PC-3 (cell line): ENCODE data around the gene ADAM22. TPM values are rescaled to one million over a fixed set of nuclear protein-coding genes. Genes with fewer than 3 reads are reported as not detected.
"Not testable (repeated sequence)": the region's sequence is repeated elsewhere in the genome, so short reads cannot be mapped to it uniquely, and the experiment has no call there.

ENCODE experiments used
- ATAC-seq: fragments of 200-7000 bp; cut with Tn5 transposase; 2 replicates; pipeline ENCODE4 v1.9.1; 2020; ENCODE audit warnings: mild to moderate bottlenecking, moderate library complexity
- BruUV-seq: library from RNA; stranded (reverse); fragments of 400-500 nt; replicated peaks from 2 replicates; lab custom pipeline; 2021; lab: Mats Ljungman, UMichigan
- CTCF ChIA-PET: fragments of 300-600 bp; sonication (Branson Sonifier 250); formaldehyde crosslinking; loops from one replicate; lab custom pipeline; 2022; ENCODE audit warnings: antibody characterized with exemption; lab: Charles Lee
- POLR2A ChIA-PET: fragments of 300-600 bp; sonication (Branson Sonifier 250); formaldehyde crosslinking; loops from one replicate; lab custom pipeline; 2022; ENCODE audit warnings: antibody characterized with exemption; ENCODE audit not compliant: unreplicated experiment; lab: Charles Lee
- DNase-seq: peaks from one replicate; pipeline ENCODE4 v3.0.0-alpha.2; 2015
- H2AFZ ChIP-seq: fragments of 300-600 bp; sonication (generic); 2 replicates; pipeline ENCODE4 v1.6.0; 2016; ENCODE audit warnings: antibody characterized with exemption, low read length
- H3F3A ChIP-seq: fragments of 300-600 bp; sonication (generic); one replicate; pipeline ENCODE4 v1.6.0; 2017; ENCODE audit warnings: antibody characterized with exemption, low read length, control low read depth, mild to moderate bottlenecking; ENCODE audit not compliant: unreplicated experiment
- H3K27ac ChIP-seq: fragments of 300-600 bp; sonication (generic); 2 replicates; pipeline ENCODE4 v1.5.1; 2016; ENCODE audit warnings: mild to moderate bottlenecking, low read length
- H3K27me3 ChIP-seq: fragments of 300-600 bp; sonication (generic); 2 replicates; pipeline ENCODE4 v1.6.1; 2016; ENCODE audit warnings: low read length, mixed read lengths
- H3K36me3 ChIP-seq: fragments of 300-600 bp; sonication (generic); 2 replicates; pipeline ENCODE4 v1.6.1; 2016; ENCODE audit warnings: low read depth, mixed run types, low read length, mixed read lengths
- H3K4me1 ChIP-seq: fragments of 300-600 bp; sonication (generic); 2 replicates; pipeline ENCODE4 v1.5.1; 2016; ENCODE audit warnings: low read length; ENCODE audit not compliant: insufficient read depth
- H3K4me2 ChIP-seq: fragments of 300-600 bp; sonication (generic); 2 replicates; pipeline ENCODE4 v1.6.0; 2016; ENCODE audit warnings: low read length
- H3K4me3 ChIP-seq: fragments of 300-600 bp; sonication (generic); 2 replicates; pipeline ENCODE4 v1.5.1; 2016; ENCODE audit warnings: mild to moderate bottlenecking, low read length, mixed read lengths
- H3K79me2 ChIP-seq: fragments of 300-600 bp; sonication (generic); 2 replicates; pipeline ENCODE4 v1.6.1; 2017; ENCODE audit warnings: low read length, mixed read lengths
- H3K9ac ChIP-seq: fragments of 300-600 bp; sonication (generic); 2 replicates; pipeline ENCODE4 v1.6.0; 2016; ENCODE audit warnings: mild to moderate bottlenecking, low read length
- H3K9me2 ChIP-seq: fragments of 300-600 bp; sonication (generic); replicated peaks from 2 replicates; pipeline ENCODE4 v1.6.1; 2016; ENCODE audit warnings: mixed run types, low read length, mixed read lengths
- H3K9me3 ChIP-seq: fragments of 300-600 bp; sonication (generic); 2 replicates; pipeline ENCODE4 v1.6.1; 2016; ENCODE audit warnings: low read length, mixed read lengths
- H4K20me1 ChIP-seq: fragments of 300-600 bp; sonication (generic); 2 replicates; pipeline ENCODE4 v1.6.1; 2016; ENCODE audit warnings: low read length, mixed read lengths
- EZH2 ChIP-seq: fragments of 300-600 bp; sonication (generic); IDR thresholded peaks from one replicate; pipeline ENCODE4 v1.6.1; 2017; ENCODE audit warnings: antibody characterized with exemption, mild to moderate bottlenecking, low read length; ENCODE audit not compliant: unreplicated experiment
- EZH2phosphoT487 ChIP-seq: fragments of 300-600 bp; sonication (generic); IDR thresholded peaks from 2 replicates; pipeline ENCODE4 v1.6.1; 2018; ENCODE audit warnings: mild to moderate bottlenecking, antibody characterized with exemption, low read length, borderline replicate concordance
- intact Hi-C: fragments of 100-400 bp; cut with micrococcal nuclease; formaldehyde crosslinking; loops from 2 replicates; pipeline ENCODE4 v1.9.0; 2023
- total RNA-seq: library from RNA; depleted of rRNA; stranded (reverse); fragments of >200 nt; gene quantifications from 2 replicates; pipeline ENCODE4 v1.2.3, GENCODE V29; 2014
- TF ChIP-seq, protein P1 (sequence below): fragments of 300-600 bp; sonication (generic); conservative IDR thresholded peaks from 2 replicates; pipeline ENCODE4 v1.5.1; 2017; ENCODE audit warnings: antibody characterized with exemption, low read depth, mild to moderate bottlenecking, low read length

Gene ADAM22
- total RNA-seq, 1 experiment from 2014 or later: 4.4 TPM

DNA sequence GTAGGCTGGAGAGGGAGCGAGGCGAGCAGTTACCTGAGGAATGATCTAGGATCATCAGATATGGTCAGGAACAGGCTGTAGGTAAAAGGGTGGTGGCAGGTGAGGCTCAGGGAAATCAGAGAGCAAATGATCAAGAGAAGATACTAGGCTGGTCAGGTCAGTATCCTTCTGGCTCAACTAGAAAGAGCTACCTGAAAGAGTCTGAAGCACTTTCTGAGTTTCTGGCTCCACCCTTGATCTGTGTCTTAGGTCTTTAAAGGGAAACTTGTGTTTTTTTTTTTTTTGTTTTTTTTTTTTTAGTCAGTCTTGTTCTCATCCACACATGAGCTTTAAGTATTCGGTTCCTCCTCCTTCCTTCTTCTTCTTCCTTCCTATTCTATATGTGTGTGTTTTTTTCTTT, 10.5 kb downstream of the ADAM22 start:
- no TSS peak for BruUV-seq
- no peak for ATAC-seq
- Histone ChIP-seq H3K9me3 (no peaks in the 10 kb centered on the region), H2AFZ (no peak overlapping the region), H3K4me2 (no peak overlapping the region), H3K79me2 (no peaks in the 10 kb centered on the region), H4K20me1 (no peaks in the 10 kb centered on the region), H3K27me3 (no peaks in the 10 kb centered on the region), H3K4me1 (no peaks in the 10 kb centered on the region), H3F3A (no peaks in the 10 kb centered on the region), H3K9me2 (no peaks in the 10 kb centered on the region), H3K4me3 (no peak overlapping the region), H3K36me3 (no peaks in the 10 kb centered on the region), H3K9ac (no peak overlapping the region), H3K27ac (no peak overlapping the region)
- ChIA-PET CTCF (interaction anchor here (0.7 kb wide), 1 partner anchor 60 kb away, joined by 7 read pairs; no protein-coding TSS in a partner anchor), POLR2A (no interaction called here)
- no peak for DNase-seq
- intact Hi-C loops: no loop called here
- TF ChIP-seq, protein P1, sequence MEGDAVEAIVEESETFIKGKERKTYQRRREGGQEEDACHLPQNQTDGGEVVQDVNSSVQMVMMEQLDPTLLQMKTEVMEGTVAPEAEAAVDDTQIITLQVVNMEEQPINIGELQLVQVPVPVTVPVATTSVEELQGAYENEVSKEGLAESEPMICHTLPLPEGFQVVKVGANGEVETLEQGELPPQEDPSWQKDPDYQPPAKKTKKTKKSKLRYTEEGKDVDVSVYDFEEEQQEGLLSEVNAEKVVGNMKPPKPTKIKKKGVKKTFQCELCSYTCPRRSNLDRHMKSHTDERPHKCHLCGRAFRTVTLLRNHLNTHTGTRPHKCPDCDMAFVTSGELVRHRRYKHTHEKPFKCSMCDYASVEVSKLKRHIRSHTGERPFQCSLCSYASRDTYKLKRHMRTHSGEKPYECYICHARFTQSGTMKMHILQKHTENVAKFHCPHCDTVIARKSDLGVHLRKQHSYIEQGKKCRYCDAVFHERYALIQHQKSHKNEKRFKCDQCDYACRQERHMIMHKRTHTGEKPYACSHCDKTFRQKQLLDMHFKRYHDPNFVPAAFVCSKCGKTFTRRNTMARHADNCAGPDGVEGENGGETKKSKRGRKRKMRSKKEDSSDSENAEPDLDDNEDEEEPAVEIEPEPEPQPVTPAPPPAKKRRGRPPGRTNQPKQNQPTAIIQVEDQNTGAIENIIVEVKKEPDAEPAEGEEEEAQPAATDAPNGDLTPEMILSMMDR: no peak
- TF ChIP-seq EZH2 (no peak), EZH2phosphoT487 (no peak)

DNA sequence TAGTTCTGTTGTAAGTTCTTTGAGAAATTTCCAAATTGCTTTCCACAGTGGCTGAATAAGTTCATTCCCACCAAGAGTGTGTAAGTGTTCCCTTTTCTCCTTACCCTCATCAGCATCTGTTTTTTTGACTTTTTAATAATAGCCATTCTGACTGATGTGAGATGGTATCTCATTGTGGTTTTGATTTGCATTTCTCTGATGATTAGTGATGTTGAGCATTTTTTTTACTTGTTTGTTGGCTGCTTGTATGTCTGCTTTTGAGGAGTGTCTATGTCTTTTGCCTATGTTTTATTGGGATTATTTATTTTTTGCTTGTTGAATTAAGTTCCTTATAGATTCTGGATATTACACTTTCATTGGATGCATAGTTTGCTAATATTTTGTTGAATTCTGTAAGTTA, 11.9 kb downstream of the ADAM22 start:
- CTCF ChIA-PET, H3K9me3 ChIP-seq, DNase-seq, H3K4me3 ChIP-seq, intact Hi-C loops, H3K27ac ChIP-seq, H4K20me1 ChIP-seq, H3K4me2 ChIP-seq, H3K27me3 ChIP-seq, H3K9ac ChIP-seq, H3F3A ChIP-seq, H3K9me2 ChIP-seq, H3K4me1 ChIP-seq, H2AFZ ChIP-seq, BruUV-seq, H3K79me2 ChIP-seq, H3K36me3 ChIP-seq, ATAC-seq, POLR2A ChIA-PET: not testable (repeated sequence)

DNA sequence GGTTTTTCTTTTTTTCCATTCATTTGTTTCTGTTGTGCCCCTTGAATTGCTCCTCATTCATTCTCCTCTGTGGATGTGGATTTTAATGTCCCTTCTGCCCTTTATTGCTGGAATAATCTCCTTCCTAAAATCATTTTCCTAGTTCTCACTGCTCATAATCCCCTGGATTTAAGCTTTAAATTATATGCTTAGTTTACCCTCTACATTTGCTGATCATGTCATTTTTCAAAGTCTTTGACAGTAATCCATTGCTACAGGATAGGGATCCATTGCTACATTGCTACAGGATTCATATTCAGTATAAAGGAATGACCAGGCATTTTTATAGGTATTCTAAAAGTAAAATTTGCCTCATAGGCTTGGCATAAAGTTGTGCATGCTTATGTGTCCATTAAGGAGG, 14.3 kb downstream of the ADAM22 start:
- POLR2A ChIA-PET: no interaction called here
- Histone ChIP-seq H3K9ac (no peak overlapping the region), H4K20me1 (no peaks in the 10 kb centered on the region), H3K36me3 (no peaks in the 10 kb centered on the region), H3K4me3 (no peak overlapping the region), H2AFZ (no peak overlapping the region), H3K9me2 (no peaks in the 10 kb centered on the region), H3K27me3 (no peaks in the 10 kb centered on the region), H3K27ac (no peak overlapping the region), H3K79me2 (no peaks in the 10 kb centered on the region), H3K4me1 (no peaks in the 10 kb centered on the region), H3K9me3 (no peaks in the 10 kb centered on the region), H3K4me2 (no peak overlapping the region), H3F3A (no peaks in the 10 kb centered on the region)
- intact Hi-C loops: no loop called here
- TF ChIP-seq EZH2: no peak
- no peak for TF ChIP-seq EZH2phosphoT487
- TF ChIP-seq, protein P1: no peak
- no TSS peak for BruUV-seq
- CTCF ChIA-PET: no interaction called here
- no peak for ATAC-seq
- DNase-seq: no peak
